Measurements from ENCODE around the gene HOXB8. TPM values are rescaled to one million over a fixed set of nuclear protein-coding genes. Genes with fewer than 3 reads are reported as not detected.

The HOXB8 gene
- total RNA-seq, 1 donor from 2014 or later: not detected

DNA sequence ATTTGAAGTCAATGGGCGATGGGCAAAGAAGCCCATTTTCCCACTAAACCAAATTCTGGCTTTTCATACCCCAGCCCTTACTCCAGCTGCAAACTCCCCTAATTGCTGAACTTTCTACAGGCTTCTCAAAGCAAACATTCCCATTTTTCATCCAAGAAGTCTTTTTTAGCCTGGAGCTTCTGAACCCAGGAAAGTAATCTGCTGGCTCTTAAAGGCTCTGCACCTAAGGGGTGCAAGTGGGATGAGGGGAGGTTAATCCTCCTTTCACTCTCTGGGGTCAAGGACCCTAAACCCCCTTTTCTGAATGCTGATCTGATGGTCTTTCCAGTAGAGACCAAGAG lies 6.6 kb downstream of the HOXB8 start:
- Mint-ChIP-seq H3K4me1 (ENCODE audit: low read depth) (peaks cover 20% of the 10 kb centered on the region), H3K4me3 (ENCODE audit: low read depth) (no peak overlapping the region), H3K9me3 (no peaks in the 10 kb centered on the region), H3K36me3 (ENCODE audit: low read depth) (no peaks in the 10 kb centered on the region), H3K27ac (no peak overlapping the region), H3K27me3 (ENCODE audit: low read depth) (peaks cover 78% of the 10 kb centered on the region)
- intact Hi-C loops (cut with micrococcal nuclease): no loop called here
- no peak for DNase-seq (ENCODE audit: low spot score)

DNA sequence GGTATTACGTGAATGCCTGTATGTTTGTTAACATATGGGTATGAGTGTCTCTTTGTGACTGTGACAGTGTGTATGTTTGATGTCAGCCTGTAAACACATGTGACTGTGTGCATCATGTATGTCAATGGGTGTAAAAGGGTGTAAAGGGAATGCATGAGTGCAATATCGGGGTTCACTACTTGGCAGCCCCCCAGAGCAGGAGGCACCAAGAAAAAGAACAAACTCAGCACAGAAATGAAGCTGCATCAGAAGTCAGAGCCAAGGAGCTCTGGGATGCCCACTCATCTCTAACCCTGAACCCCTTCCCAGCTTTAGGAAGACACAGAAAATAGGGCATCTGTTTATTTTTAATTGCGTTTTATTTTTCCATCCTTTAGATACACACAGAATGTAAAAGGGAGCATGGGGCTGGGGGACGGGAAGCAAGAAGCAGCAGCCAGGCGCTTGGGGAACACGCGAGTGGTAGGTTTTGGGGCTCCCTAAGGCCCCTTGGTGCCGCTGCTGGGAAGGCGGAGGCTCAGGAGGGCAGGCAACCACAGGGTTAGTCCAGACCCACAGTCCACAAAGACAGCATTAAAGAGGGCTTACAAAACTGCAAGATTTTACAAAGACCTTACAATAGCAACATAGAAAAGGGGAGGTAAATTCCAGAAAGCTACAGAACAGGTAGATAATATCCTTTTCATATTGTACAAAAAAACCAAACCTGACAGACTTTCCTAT lies 8.0 kb downstream of the HOXB8 start:
- no peak for DNase-seq (ENCODE audit: low spot score)
- H3K27me3 Mint-ChIP-seq (ENCODE audit: low read depth): peaks cover 83% of the 10 kb centered on the region
- no peak overlapping the region for H3K4me3 Mint-ChIP-seq (ENCODE audit: low read depth)
- H3K4me1 Mint-ChIP-seq (ENCODE audit: low read depth): peaks cover 16% of the 10 kb centered on the region
- no peaks in the 10 kb centered on the region for H3K9me3 Mint-ChIP-seq
- no peaks in the 10 kb centered on the region for H3K36me3 Mint-ChIP-seq (ENCODE audit: low read depth)
- intact Hi-C loops (cut with micrococcal nuclease): no loop called here
- H3K27ac Mint-ChIP-seq: no peak overlapping the region

DNA sequence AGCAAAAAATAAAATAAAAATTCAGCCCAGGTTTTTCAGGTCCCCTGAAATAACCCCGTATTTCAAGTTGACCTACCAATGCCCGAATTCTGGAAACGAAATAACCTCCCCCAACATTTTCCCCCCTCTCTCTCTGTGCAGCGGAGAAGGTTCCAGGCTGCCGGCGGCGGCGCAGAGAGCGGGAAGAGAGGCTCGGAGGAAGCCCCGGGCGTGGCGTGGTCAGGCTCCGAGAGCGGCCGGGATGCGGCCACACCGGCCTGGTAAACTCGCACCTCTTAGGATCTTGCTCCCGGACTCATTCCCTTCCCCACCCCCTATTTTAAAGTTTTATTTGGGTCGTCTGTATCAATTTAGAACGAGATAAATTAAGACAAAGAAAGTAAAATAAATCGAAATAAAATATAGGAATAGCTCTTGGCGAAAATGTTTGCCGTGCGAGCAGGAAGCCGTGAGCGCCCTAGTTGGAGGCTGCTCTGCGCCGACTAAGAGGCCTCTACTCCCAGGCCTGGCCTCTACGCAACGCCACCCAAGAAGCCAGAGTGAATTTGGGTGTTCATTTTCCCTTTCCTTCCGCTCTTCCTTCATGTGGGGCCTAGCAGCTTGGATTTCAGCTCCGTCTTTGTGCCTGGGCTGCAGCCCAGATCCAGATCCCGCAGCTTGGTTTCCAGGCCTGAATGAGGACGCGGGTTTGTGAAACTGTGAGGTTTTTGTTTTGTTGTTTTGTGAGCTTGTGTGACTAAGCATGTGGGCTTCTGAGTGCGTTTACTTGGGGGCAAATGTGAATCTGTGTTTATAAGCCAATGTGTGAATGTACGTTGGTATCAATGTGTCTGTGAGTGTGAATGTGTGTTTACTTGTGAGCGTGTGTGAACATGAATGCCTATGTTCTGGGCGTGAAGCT lies 8.9 kb downstream of the HOXB8 start:
- no peak overlapping the region for H3K27ac Mint-ChIP-seq
- peaks cover 14% of the 10 kb centered on the region for H3K4me1 Mint-ChIP-seq (ENCODE audit: low read depth)
- no peak overlapping the region for H3K4me3 Mint-ChIP-seq (ENCODE audit: low read depth)
- peaks cover 85% of the 10 kb centered on the region for H3K27me3 Mint-ChIP-seq (ENCODE audit: low read depth)
- no peaks in the 10 kb centered on the region for H3K36me3 Mint-ChIP-seq (ENCODE audit: low read depth)
- no peak for DNase-seq (ENCODE audit: low spot score)
- intact Hi-C loops (cut with micrococcal nuclease): no loop called here
- H3K9me3 Mint-ChIP-seq: no peaks in the 10 kb centered on the region

DNA sequence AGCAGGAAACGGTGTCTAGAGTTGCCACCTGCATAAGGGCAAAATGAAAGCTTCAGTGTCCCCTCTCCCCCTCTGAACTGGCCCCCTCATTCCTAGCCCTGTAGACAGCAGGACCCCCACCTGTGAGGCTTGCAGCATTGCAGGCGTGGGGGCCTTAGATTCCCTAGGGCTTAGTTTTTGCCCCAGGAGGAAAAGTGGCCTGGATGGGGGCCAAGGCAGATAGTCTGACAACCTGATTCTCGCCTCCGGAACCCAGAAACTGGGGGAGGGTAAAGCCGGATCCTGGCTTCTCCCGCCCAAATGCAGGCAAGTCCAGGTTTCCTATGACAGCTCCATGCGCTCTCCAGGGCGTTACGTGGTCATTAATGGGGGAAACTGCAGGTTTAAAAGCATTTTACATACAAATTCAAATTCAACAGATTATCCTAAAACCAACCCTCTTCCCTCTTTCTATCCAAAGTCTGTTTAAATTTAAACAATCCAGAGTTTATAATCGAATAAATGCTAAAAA lies 9.6 kb downstream of the HOXB8 start:
- Mint-ChIP-seq H3K27me3 (ENCODE audit: low read depth) (peaks cover 86% of the 10 kb centered on the region), H3K9me3 (no peaks in the 10 kb centered on the region), H3K36me3 (ENCODE audit: low read depth) (no peaks in the 10 kb centered on the region), H3K4me3 (ENCODE audit: low read depth) (no peak overlapping the region), H3K27ac (no peak overlapping the region), H3K4me1 (ENCODE audit: low read depth) (peaks cover 7% of the 10 kb centered on the region)
- DNase-seq (ENCODE audit: low spot score): no peak
- intact Hi-C loops (cut with micrococcal nuclease): no loop called here

DNA sequence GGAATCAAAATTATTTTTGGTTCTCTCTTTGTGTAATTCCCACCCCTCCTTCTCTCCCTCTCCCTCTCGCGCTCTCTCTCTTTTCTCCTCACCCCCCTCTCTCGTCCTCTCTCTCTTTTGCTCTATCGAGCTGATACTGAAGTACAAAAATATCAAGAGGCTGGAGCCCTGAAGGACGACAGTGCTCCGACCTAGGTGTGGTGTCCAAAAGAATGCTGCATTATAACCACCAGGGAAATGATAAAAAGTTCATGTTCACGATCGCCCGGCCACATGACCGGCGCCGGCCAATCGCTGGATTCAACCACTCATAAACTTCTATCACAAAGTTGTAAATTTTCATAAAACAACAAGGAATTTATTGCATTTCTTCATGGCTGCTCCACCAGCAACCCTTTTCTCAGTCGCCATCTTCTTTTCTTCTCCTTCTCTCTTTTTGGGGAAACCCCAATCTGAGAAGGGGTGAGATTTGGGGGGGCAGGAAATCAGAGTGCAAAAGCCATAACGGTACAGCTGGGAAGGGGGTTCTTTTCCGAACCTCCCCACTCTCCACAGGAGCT lies 10.2 kb downstream of the HOXB8 start, which contains the start of gene HOXB6:
TSS of gene HOXB6 (minus strand) at position 217 of the 560 bp plus-strand sequence. CDS start 6,836 bp downstream, outside the sequence.
- Mint-ChIP-seq H3K4me3 (ENCODE audit: low read depth) (no peak within 1 kb of the TSS), H3K9me3 (no peaks in the 10 kb centered on the region), H3K36me3 (ENCODE audit: low read depth) (no peaks in the 10 kb centered on the region), H3K27ac (no peak within 1 kb of the TSS), H3K4me1 (ENCODE audit: low read depth) (peaks cover 7% of the 10 kb centered on the region), H3K27me3 (ENCODE audit: low read depth) (peaks cover 90% of the 10 kb centered on the region)
- intact Hi-C loops (cut with micrococcal nuclease): no loop called here
- no peak for DNase-seq (ENCODE audit: low spot score)

DNA sequence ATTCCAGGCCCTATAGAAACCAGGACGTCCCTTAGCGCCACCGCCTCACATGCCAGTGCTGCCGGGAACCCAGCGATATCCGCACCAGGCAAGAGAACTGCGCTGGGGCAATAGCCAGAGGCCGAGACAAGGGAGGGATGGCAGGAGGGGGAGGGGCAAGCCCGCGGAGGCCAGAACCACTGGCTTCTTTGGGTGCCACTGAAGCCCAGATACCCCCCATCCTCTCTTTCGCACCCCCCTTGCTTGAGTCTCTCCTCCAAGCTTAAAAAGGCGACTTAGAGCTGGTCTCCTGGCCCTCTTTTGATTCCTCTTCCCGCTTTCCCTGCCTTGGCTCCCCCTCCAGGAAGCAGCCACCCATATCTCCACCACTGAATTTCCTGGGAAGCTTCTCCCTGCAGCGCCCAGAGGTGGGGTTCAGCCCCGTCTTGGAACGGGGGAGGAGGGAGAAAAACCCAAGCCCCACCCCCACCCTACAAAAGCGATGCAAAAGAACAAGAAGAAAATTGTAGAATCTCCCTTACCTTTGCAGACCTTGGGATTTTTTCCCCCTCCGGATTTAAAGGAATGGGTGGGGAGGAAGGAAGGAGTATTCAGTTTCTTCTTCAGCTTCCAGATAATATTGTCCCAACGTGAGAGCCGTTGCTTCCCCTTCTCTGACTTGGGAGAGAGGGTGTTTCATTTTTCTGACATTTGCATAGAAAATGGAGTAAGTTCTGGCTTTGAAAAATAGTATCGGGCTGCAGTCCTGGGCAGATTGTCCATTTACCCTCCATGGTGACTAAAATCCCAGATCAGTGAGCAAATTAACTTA lies 10.9 kb downstream of the HOXB8 start:
- no peaks in the 10 kb centered on the region for H3K36me3 Mint-ChIP-seq (ENCODE audit: low read depth)
- H3K4me3 Mint-ChIP-seq (ENCODE audit: low read depth): no peak overlapping the region
- H3K27ac Mint-ChIP-seq: no peak overlapping the region

DNA sequence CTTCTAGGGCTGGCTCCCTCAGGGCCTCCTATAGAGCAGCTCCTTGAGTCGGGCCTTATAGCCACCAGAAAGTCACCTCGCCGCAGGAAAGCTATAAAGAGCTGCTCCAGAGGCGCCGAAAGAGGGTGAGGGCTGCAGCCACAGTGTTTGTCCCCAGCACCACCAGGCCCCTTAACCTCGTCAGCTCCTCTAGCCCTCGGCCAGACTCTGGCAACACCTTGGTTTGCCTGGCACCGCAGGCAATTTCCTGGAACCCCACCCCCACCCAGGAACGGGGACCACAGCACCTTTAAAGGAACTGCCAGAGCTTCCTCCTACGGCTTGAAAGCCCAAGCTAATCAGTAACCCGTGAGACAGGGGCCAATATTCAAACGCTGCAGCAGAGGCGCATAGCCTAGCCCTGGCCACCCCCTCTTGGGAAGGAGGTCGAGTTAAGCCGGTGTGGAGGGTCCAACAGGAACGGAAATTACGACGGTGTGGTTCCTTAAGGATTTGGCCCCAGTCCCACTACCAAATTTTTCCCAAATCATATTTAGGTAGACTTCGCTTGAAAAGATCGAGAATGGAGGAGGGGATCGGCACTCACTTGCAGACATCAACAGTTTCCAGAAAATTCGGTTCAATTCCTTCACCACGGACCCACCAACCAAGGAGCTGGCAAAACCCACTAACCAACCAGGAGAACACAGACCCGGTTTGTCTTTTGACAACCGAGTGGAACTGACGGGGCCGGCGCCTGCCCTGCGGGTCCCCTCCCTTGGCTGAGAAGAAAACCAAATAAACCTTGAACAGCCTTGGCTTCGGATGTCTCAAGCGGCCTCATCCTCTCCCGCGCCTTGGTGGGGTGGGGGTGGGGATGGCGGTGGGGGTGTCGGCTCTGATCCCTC lies 13.3 kb downstream of the HOXB8 start:
- intact Hi-C loops (cut with micrococcal nuclease): no loop called here
- H3K36me3 Mint-ChIP-seq (ENCODE audit: low read depth): no peaks in the 10 kb centered on the region
- no peak overlapping the region for H3K4me3 Mint-ChIP-seq (ENCODE audit: low read depth)
- no peak for DNase-seq (ENCODE audit: low spot score)
- H3K27ac Mint-ChIP-seq: no peak overlapping the region
- H3K27me3 Mint-ChIP-seq (ENCODE audit: low read depth): peaks cover 94% of the 10 kb centered on the region
- H3K9me3 Mint-ChIP-seq: no peaks in the 10 kb centered on the region
- peaks cover 21% of the 10 kb centered on the region for H3K4me1 Mint-ChIP-seq (ENCODE audit: low read depth)

More for the DNA sequence above, 10.9 kb downstream of the HOXB8 start:
- peaks cover 90% of the 10 kb centered on the region for H3K27me3 Mint-ChIP-seq (ENCODE audit: low read depth)
- H3K4me1 Mint-ChIP-seq (ENCODE audit: low read depth): peaks cover 7% of the 10 kb centered on the region
- intact Hi-C loops (cut with micrococcal nuclease): no loop called here
- no peak for DNase-seq (ENCODE audit: low spot score)
- H3K9me3 Mint-ChIP-seq: no peaks in the 10 kb centered on the region

DNA sequence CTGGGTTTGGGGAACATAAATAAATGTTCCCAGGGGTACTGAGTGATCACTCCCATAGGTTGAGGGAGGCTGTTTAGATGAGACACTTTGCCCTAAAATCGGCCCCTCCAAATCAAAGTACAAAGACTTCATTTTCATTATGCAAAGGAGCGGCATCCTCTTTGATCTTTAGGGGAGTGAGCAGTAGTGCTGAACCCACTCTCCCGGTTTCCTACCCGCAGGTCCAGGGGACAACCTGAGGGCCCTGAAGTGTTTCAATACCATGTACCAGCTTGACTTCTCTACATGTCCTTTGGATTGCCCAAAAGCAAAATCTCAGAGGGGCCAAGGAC lies 13.9 kb downstream of the HOXB8 start:
- DNase-seq (ENCODE audit: low spot score): no peak
- Mint-ChIP-seq H3K27ac (no peak overlapping the region), H3K27me3 (ENCODE audit: low read depth) (peaks cover 95% of the 10 kb centered on the region), H3K9me3 (no peaks in the 10 kb centered on the region), H3K36me3 (ENCODE audit: low read depth) (peaks cover 3% of the 10 kb centered on the region), H3K4me1 (ENCODE audit: low read depth) (peaks cover 27% of the 10 kb centered on the region), H3K4me3 (ENCODE audit: low read depth) (no peak overlapping the region)
- intact Hi-C loops (cut with micrococcal nuclease): no loop called here

DNA sequence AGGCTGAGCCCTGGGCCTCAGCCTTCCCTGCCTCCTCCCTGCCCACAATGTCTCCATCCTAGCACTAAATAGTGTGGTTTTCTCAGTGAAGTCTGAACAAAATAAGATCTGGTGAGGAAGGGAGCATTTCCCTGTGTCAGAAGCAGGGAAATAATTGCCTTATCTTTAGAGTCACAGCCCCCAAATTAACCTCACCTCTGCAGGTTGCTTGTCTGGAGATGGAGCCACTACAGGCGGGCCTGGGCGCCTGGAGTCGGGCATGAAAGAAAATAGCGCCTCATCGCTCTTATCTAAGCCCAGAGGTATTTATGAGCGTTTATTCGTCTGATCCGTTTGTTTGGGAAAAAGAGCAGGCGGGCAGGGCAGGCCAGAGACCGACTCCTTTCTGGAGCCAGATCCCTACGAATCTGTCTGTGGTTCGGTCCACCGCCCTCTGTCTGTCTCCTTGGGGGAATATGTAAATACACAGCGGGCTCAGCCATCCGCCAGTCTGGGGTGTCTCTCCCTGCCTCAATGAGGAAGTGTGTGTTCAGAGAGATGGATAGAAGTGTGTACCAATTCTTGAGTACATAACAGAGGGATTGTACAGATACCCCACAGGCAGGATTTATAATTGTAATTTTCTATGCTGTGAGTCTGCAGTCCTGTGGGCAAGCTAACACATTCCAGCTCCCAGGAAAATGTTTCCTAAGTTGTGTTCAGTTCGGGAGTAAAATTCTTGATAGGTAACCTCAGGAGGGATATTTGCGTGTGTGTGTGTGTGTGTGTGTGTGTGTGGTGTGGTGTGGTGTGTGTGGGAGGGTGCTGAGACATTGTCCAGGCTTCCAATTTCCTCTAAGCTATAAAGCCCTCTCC lies 14.6 kb downstream of the HOXB8 start:
- Mint-ChIP-seq H3K27ac (no peak overlapping the region), H3K9me3 (no peaks in the 10 kb centered on the region), H3K4me3 (ENCODE audit: low read depth) (no peak overlapping the region), H3K36me3 (ENCODE audit: low read depth) (peaks cover 3% of the 10 kb centered on the region), H3K4me1 (ENCODE audit: low read depth) (peaks cover 27% of the 10 kb centered on the region), H3K27me3 (ENCODE audit: low read depth) (peaks cover 97% of the 10 kb centered on the region)
- DNase-seq (ENCODE audit: low spot score): no peak
- intact Hi-C loops (cut with micrococcal nuclease): no loop called here

DNA sequence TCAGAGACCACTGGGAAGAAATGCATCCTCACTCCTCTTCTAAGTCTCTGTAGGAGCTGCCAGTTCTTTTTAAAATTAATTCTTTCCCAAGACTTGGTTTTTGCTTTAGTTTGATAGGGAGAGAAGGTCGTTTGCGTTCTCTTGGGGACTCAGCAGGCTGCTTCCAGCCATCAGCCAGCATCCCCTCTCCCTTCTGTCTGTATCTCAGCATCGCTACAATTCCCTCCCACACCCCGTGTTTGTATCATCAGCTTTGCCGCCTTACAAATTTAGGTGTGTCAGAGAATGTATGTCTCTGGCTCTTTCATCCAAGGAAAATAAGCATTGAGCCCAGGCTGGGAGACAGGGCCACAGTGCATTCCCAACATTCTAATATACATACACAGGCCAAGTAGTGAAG lies 15.7 kb downstream of the HOXB8 start:
- no peak for DNase-seq (ENCODE audit: low spot score)
- no peak overlapping the region for H3K4me3 Mint-ChIP-seq (ENCODE audit: low read depth)
- intact Hi-C loops (cut with micrococcal nuclease): no loop called here
- no peaks in the 10 kb centered on the region for H3K9me3 Mint-ChIP-seq
- no peak overlapping the region for H3K27ac Mint-ChIP-seq
- H3K36me3 Mint-ChIP-seq (ENCODE audit: low read depth): peaks cover 3% of the 10 kb centered on the region
- H3K4me1 Mint-ChIP-seq (ENCODE audit: low read depth): peaks cover 29% of the 10 kb centered on the region
- H3K27me3 Mint-ChIP-seq (ENCODE audit: low read depth): peaks cover 95% of the 10 kb centered on the region

DNA sequence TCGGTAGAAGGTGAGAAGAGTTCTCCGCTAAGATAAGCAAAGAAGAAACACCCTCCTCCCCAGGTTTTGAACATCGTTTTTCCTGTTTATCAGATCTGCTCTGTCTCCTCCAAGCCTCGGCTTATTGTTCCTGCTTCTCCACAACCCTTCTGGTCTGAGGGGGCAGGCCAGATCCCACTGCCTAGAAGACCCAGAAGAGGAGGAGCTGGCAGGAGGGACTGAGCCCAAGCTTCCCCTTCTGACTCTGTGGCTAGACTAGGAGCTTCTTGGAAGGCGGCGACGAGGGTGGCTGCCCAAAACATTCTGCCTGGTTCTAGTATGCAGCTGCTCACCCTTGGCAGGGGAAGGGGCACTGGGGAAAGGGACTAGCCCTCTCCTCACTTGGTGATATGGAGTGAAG lies 16.4 kb downstream of the HOXB8 start:
- intact Hi-C loops (cut with micrococcal nuclease): loop anchor here (1.0 kb wide), 1 partner anchor 15 kb away; no protein-coding TSS in a partner anchor
- Mint-ChIP-seq H3K27me3 (ENCODE audit: low read depth) (peaks cover 94% of the 10 kb centered on the region), H3K4me1 (ENCODE audit: low read depth) (peaks cover 33% of the 10 kb centered on the region), H3K4me3 (ENCODE audit: low read depth) (no peak overlapping the region), H3K27ac (no peak overlapping the region), H3K36me3 (ENCODE audit: low read depth) (peaks cover 3% of the 10 kb centered on the region), H3K9me3 (no peaks in the 10 kb centered on the region)
- no peak for DNase-seq (ENCODE audit: low spot score)
